ENCODE data around the gene CLEC4G.

Gene CLEC4G

GRCh38 chr19:7744871-7745650 is 13.2 kb upstream of the CLEC4G start:
- no peaks in the 10 kb centered on the region for H3K79me2 ChIP-seq (ENCODE audit: control insufficient read depth, low read length)
- H3K27me3 ChIP-seq (ENCODE audit: control insufficient read depth, low read length) = peaks cover 13% of the 10 kb centered on the region
- no peak overlapping the region for H3K4me3 ChIP-seq (ENCODE audit: low read length)
- no peaks in the 10 kb centered on the region for H3K9me2 ChIP-seq (replicated peaks; ENCODE audit: control insufficient read depth, low read length)
- no peaks in the 10 kb centered on the region for H4K20me1 ChIP-seq (ENCODE audit: control insufficient read depth, insufficient read depth, low read depth, low read length)
- no peaks in the 10 kb centered on the region for H3K4me1 ChIP-seq (ENCODE audit: control insufficient read depth, low read length)
- TF ChIP-seq, protein P1, sequence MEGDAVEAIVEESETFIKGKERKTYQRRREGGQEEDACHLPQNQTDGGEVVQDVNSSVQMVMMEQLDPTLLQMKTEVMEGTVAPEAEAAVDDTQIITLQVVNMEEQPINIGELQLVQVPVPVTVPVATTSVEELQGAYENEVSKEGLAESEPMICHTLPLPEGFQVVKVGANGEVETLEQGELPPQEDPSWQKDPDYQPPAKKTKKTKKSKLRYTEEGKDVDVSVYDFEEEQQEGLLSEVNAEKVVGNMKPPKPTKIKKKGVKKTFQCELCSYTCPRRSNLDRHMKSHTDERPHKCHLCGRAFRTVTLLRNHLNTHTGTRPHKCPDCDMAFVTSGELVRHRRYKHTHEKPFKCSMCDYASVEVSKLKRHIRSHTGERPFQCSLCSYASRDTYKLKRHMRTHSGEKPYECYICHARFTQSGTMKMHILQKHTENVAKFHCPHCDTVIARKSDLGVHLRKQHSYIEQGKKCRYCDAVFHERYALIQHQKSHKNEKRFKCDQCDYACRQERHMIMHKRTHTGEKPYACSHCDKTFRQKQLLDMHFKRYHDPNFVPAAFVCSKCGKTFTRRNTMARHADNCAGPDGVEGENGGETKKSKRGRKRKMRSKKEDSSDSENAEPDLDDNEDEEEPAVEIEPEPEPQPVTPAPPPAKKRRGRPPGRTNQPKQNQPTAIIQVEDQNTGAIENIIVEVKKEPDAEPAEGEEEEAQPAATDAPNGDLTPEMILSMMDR (IDR thresholded peaks at IDR 0.05; ENCODE audit: low read depth, low read length, poor library complexity, severe bottlenecking) = no peak
- no peak for TF ChIP-seq EZH2phosphoT487 (IDR thresholded peaks at IDR 0.05; ENCODE audit: borderline replicate concordance, low read length)
- no peak overlapping the region for H3K4me2 ChIP-seq (ENCODE audit: low read length)
- H3K9me3 ChIP-seq (ENCODE audit: control insufficient read depth, insufficient read depth, low read length) = no peaks in the 10 kb centered on the region; the same call in 1 of the 2 replicates
- no peaks in the 10 kb centered on the region for H3F3A ChIP-seq (ENCODE audit: control insufficient read depth, insufficient read depth)
- no peak overlapping the region for H3K27ac ChIP-seq (ENCODE audit: low read depth, low read length)
- no peaks in the 10 kb centered on the region for H3K36me3 ChIP-seq (ENCODE audit: control insufficient read depth, low read length)

- Histone ChIP-seq H3K27me3 (ENCODE audit: control insufficient read depth, low read length) (peaks cover 13% of the 10 kb centered on the region), H3K4me1 (ENCODE audit: control insufficient read depth, low read length) (no peaks in the 10 kb centered on the region), H3K36me3 (ENCODE audit: control insufficient read depth, low read length) (no peaks in the 10 kb centered on the region), H3K27ac (ENCODE audit: low read depth, low read length) (no peak overlapping the region), H3K9me3 (ENCODE audit: control insufficient read depth, insufficient read depth, low read length) (no peaks in the 10 kb centered on the region; the same call in 1 of the 2 replicates), H3K9me2 (replicated peaks; ENCODE audit: control insufficient read depth, low read length) (no peaks in the 10 kb centered on the region), H3K4me2 (ENCODE audit: low read length) (no peak overlapping the region), H4K20me1 (ENCODE audit: control insufficient read depth, insufficient read depth, low read depth, low read length) (no peaks in the 10 kb centered on the region), H3K4me3 (ENCODE audit: low read length) (no peak overlapping the region), H3F3A (ENCODE audit: control insufficient read depth, insufficient read depth) (no peaks in the 10 kb centered on the region), H3K79me2 (ENCODE audit: control insufficient read depth, low read length) (no peaks in the 10 kb centered on the region)
- TF ChIP-seq, protein P1 (IDR thresholded peaks at IDR 0.05; ENCODE audit: low read depth, low read length, poor library complexity, severe bottlenecking) = no peak
- TF ChIP-seq EZH2phosphoT487 (IDR thresholded peaks at IDR 0.05; ENCODE audit: borderline replicate concordance, low read length) = no peak
These were observed 12.4 kb upstream of the CLEC4G start for GRCh38 chr19:7744199-7744786.

DNA sequence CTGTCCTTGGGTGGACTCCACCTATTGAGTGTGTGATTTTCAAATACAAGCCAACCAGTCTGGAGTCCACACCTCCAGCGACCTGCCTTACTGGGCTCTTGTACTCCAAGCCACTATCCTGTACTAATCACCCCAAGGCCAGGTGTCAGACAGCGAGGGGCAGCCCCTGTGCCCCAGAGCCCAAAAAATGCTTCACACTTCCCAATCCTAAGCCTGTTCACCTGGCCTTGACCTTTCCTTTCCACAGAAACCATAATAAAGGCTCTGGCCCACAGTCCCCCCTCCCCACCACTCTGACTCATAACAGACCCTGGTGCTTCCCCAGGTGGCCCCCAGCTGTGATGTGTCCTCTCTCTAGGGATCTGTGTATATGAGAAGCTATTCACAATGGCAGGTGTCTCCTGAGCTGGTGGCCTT is 11.5 kb upstream of the CLEC4G start:
- Histone ChIP-seq H3K27ac (ENCODE audit: low read depth, low read length) (no peak overlapping the region), H3F3A (ENCODE audit: control insufficient read depth, insufficient read depth) (no peaks in the 10 kb centered on the region), H3K4me3 (ENCODE audit: low read length) (no peak overlapping the region), H3K79me2 (ENCODE audit: control insufficient read depth, low read length) (no peaks in the 10 kb centered on the region), H3K36me3 (ENCODE audit: control insufficient read depth, low read length) (no peaks in the 10 kb centered on the region), H3K4me1 (ENCODE audit: control insufficient read depth, low read length) (no peaks in the 10 kb centered on the region), H3K4me2 (ENCODE audit: low read length) (no peak overlapping the region), H3K9me2 (replicated peaks; ENCODE audit: control insufficient read depth, low read length) (no peaks in the 10 kb centered on the region), H3K9me3 (ENCODE audit: control insufficient read depth, insufficient read depth, low read length) (no peaks in the 10 kb centered on the region; the same call in 1 of the 2 replicates), H4K20me1 (ENCODE audit: control insufficient read depth, insufficient read depth, low read depth, low read length) (no peaks in the 10 kb centered on the region), H3K27me3 (ENCODE audit: control insufficient read depth, low read length) (peaks cover 13% of the 10 kb centered on the region)
- TF ChIP-seq, protein P1 (IDR thresholded peaks at IDR 0.05; ENCODE audit: low read depth, low read length, poor library complexity, severe bottlenecking) = no peak
- TF ChIP-seq EZH2phosphoT487 (IDR thresholded peaks at IDR 0.05; ENCODE audit: borderline replicate concordance, low read length) = no peak
